ENCODE data around the gene C5orf22. TPM values are rescaled to one million over a fixed set of nuclear protein-coding genes. Genes with fewer than 3 reads are reported as not detected.

Gene C5orf22
- total RNA-seq, 1 experiment from 2014 or later, result 18.5 TPM

DNA sequence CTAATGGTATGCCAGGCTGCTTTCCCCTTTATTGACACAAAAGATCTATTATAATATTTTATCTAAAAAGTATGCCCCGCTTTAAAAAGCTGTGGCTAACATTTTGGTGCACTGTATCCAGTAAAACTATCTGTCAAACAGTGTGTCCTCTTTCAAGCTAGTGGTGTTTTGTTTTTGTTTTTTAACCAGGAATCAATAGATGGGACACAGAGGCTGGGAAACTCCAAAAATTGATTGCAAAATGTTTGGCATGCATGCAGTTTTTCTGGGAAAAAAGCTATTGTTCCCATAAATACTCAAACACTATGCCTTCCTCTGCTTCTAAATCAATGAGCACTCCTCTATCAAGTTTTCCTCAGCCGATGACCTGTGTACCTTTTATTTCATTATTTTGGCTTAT lies 72.5 kb downstream of the C5orf22 start:
- ChIA-PET POLR2A (interaction anchor here (0.6 kb wide), 1 partner anchor 91 kb away, joined by 4 read pairs; no protein-coding TSS in a partner anchor), CTCF (interaction anchor here (0.7 kb wide), 2 partner anchors 840 to 1051 kb away, joined by 3 to 4 read pairs; no protein-coding TSS in a partner anchor)
- no peak for DNase-seq (ENCODE audit: unreplicated experiment)
- TF ChIP-seq, protein P1, sequence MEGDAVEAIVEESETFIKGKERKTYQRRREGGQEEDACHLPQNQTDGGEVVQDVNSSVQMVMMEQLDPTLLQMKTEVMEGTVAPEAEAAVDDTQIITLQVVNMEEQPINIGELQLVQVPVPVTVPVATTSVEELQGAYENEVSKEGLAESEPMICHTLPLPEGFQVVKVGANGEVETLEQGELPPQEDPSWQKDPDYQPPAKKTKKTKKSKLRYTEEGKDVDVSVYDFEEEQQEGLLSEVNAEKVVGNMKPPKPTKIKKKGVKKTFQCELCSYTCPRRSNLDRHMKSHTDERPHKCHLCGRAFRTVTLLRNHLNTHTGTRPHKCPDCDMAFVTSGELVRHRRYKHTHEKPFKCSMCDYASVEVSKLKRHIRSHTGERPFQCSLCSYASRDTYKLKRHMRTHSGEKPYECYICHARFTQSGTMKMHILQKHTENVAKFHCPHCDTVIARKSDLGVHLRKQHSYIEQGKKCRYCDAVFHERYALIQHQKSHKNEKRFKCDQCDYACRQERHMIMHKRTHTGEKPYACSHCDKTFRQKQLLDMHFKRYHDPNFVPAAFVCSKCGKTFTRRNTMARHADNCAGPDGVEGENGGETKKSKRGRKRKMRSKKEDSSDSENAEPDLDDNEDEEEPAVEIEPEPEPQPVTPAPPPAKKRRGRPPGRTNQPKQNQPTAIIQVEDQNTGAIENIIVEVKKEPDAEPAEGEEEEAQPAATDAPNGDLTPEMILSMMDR (IDR thresholded peaks at IDR 0.05; ENCODE audit: unreplicated experiment), result no peak
- Mint-ChIP-seq H3K27ac (ENCODE audit: low read depth, unreplicated experiment) (no peak overlapping the region), H3K4me1 (ENCODE audit: insufficient read depth, unreplicated experiment) (no peaks in the 10 kb centered on the region), H3K27me3 (ENCODE audit: insufficient read depth, unreplicated experiment) (peaks cover 38% of the 10 kb centered on the region), H3K4me3 (ENCODE audit: unreplicated experiment) (no peak overlapping the region), H3K36me3 (ENCODE audit: insufficient read depth, unreplicated experiment) (no peaks in the 10 kb centered on the region), H3K9me3 (ENCODE audit: unreplicated experiment) (no peaks in the 10 kb centered on the region)
- intact Hi-C loops (cut with micrococcal nuclease), result no loop called here
- BruUV-seq (replicated peaks), result no TSS peak

Other genes with a start within 250 kb of the C5orf22 start
- 57.7 and 70.6 TPM in 2 replicates for gene DROSHA, start 208 bp upstream of the C5orf22 start, total RNA-seq (2022)
- gene PDZD2, start 106.8 kb downstream of the C5orf22 start, total RNA-seq (2022), result 22.6 and 23.0 TPM in 2 replicates